ENCODE results near the gene GOT1.
A peak's percentile ranks its signal among the peaks of the same experiment; 100 is the strongest.

GOT1 gene

GRCh38 chr10:99372546-99373271 lies 57.7 kb downstream of the GOT1 start:
- DNase-seq (ENCODE audit: low read depth): peak; percentile 73
- H3K4me3 ChIP-seq (ENCODE audit: control insufficient read depth, low read depth, low read length): no peak overlapping the region
- TF ChIP-seq, protein P1, sequence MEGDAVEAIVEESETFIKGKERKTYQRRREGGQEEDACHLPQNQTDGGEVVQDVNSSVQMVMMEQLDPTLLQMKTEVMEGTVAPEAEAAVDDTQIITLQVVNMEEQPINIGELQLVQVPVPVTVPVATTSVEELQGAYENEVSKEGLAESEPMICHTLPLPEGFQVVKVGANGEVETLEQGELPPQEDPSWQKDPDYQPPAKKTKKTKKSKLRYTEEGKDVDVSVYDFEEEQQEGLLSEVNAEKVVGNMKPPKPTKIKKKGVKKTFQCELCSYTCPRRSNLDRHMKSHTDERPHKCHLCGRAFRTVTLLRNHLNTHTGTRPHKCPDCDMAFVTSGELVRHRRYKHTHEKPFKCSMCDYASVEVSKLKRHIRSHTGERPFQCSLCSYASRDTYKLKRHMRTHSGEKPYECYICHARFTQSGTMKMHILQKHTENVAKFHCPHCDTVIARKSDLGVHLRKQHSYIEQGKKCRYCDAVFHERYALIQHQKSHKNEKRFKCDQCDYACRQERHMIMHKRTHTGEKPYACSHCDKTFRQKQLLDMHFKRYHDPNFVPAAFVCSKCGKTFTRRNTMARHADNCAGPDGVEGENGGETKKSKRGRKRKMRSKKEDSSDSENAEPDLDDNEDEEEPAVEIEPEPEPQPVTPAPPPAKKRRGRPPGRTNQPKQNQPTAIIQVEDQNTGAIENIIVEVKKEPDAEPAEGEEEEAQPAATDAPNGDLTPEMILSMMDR (conservative IDR thresholded peaks at IDR 0.05; ENCODE audit: control insufficient read depth, insufficient read depth, low read depth, low read length): no peak

DNA sequence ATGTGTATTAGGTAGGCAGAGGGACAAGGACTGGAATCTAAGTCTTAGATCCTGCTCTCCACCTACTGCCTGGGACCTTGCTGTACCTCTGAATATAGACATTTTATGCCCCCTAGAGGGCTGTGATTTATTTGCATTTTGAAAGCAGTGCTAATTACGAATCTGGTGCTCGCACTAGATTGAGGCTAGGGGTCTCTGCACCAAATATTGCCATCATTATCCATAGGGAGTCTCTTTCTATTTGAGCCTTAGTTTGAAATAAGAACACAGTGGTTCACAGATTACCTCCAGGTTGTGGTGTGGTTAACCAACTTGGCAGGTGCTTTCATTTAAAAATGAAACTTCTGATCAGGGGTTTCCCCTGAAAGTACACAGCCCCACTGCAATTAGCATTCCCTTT lies 59.4 kb downstream of the GOT1 start:
- H3K4me3 ChIP-seq (ENCODE audit: control insufficient read depth, low read depth, low read length): no peak overlapping the region
- DNase-seq (ENCODE audit: low read depth): peak; percentile 55
- TF ChIP-seq, protein P1 (conservative IDR thresholded peaks at IDR 0.05; ENCODE audit: control insufficient read depth, insufficient read depth, low read depth, low read length): peak; percentile 54

GRCh38 chr10:99369551-99369950 lies 60.9 kb downstream of the GOT1 start:
- no peak overlapping the region for H3K4me3 ChIP-seq (ENCODE audit: control insufficient read depth, low read depth, low read length)
- DNase-seq (ENCODE audit: low read depth): no peak
- TF ChIP-seq, protein P1 (conservative IDR thresholded peaks at IDR 0.05; ENCODE audit: control insufficient read depth, insufficient read depth, low read depth, low read length): no peak

DNA sequence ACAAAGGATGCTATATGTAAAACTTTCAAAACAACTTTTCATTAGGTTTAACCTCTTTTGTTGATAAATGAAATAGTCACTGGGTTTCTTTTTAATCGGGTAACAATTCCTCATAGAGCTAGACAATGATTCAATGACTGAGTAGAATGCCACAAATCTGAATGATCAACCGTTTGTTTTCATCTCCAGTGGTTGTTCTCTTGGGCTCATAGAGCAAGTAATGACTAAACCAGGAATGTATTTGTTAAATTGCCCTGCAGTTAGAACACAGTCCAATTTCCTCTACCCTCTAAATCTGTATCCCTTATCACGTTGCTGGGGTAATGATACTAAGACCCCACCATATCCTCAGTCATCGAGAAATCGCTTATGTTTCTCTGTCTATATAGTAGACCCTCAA lies 61.3 kb downstream of the GOT1 start:
- no peak overlapping the region for H3K4me3 ChIP-seq (ENCODE audit: control insufficient read depth, low read depth, low read length)
- DNase-seq (ENCODE audit: low read depth): peak; percentile 33
- TF ChIP-seq, protein P1 (conservative IDR thresholded peaks at IDR 0.05; ENCODE audit: control insufficient read depth, insufficient read depth, low read depth, low read length): no peak

DNA sequence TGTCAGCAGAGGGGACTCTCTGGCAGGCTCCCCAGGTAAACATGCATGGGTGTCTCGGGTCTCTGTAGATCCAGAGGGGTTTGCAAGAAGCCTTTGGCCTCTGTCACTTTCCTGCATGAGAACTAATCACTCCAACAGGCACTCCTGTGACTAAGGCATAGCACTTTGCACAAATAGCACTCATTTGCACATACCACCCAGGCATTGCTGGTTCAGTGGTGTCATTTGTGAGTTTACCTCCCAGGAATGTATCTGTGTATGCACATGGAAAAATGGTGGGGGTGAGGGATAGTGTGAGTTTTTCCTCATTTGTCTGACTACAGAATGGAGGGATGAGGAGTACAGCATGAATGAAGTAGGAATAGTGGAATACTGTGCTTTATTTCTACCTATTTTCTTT lies 61.8 kb downstream of the GOT1 start:
- peak; percentile 23 for DNase-seq (ENCODE audit: low read depth)
- no peak overlapping the region for H3K4me3 ChIP-seq (ENCODE audit: control insufficient read depth, low read depth, low read length)
- TF ChIP-seq, protein P1 (conservative IDR thresholded peaks at IDR 0.05; ENCODE audit: control insufficient read depth, insufficient read depth, low read depth, low read length): no peak

DNA sequence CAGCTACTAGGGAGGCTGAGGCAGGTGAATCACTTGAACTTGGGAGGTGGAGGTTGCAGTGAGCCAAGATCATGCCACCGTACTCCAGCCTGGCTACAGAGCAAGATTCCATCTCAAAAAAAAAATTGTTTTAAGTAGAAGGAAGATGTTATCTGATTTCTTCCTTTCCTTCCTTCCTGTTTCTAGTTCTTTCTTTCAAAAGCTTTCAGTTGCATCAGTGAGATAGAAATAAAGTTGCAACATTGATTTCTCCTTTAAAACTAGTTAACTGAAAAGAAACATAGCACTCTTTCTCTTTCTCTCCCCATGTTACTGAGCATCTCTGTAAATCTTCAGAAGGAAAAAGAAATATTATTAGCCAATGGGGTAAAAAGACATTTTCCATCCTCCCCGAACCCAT lies 63.8 kb downstream of the GOT1 start:
- H3K4me3 ChIP-seq (ENCODE audit: control insufficient read depth, low read depth, low read length): no peak overlapping the region
- no peak for DNase-seq (ENCODE audit: low read depth)
- TF ChIP-seq, protein P1 (conservative IDR thresholded peaks at IDR 0.05; ENCODE audit: control insufficient read depth, insufficient read depth, low read depth, low read length): no peak

Data from fibroblast of mammary gland (primary cell).